BLaER1 (cell line): ENCODE data around the gene ABHD14A.

ENCODE experiments used
- H3K27ac ChIP-seq: shearing (Covaris generic); formaldehyde crosslinking; 2 replicates; pipeline ENCODE4 v1.8.1; 2022
- H3K27me3 ChIP-seq: shearing (Covaris generic); formaldehyde crosslinking; 2 replicates; pipeline ENCODE4 v1.8.1; 2022
- H3K36me3 ChIP-seq: shearing (Covaris generic); formaldehyde crosslinking; 2 replicates; pipeline ENCODE4 v1.8.1; 2022
- H3K4me1 ChIP-seq: shearing (Covaris generic); formaldehyde crosslinking; 2 replicates; pipeline ENCODE4 v1.8.1; 2022
- H3K4me2 ChIP-seq: shearing (Covaris generic); formaldehyde crosslinking; 2 replicates; pipeline ENCODE4 v1.8.1; 2022
- H3K4me3 ChIP-seq: shearing (Covaris generic); formaldehyde crosslinking; 2 replicates; pipeline ENCODE4 v1.8.1; 2022
- H3K9ac ChIP-seq: shearing (Covaris generic); formaldehyde crosslinking; 2 replicates; pipeline ENCODE4 v1.8.1; 2022
- H3K9me3 ChIP-seq: shearing (Covaris generic); formaldehyde crosslinking; 2 replicates; pipeline ENCODE4 v1.8.1; 2022
- H4K20me1 ChIP-seq: shearing (Covaris generic); formaldehyde crosslinking; 2 replicates; pipeline ENCODE4 v1.8.1; 2022
- Cebpa-rat ChIP-seq: shearing (Covaris generic); IDR thresholded peaks from 2 replicates; pipeline ENCODE4 v1.8.1; 2022

The ABHD14A gene

GRCh38 chr3:51962854-51963530 lies 11.9 kb upstream of the ABHD14A start:
- Histone ChIP-seq H3K27me3 (no peaks in the 10 kb centered on the region), H4K20me1 (peaks cover 48% of the 10 kb centered on the region), H3K27ac (no peak overlapping the region), H3K4me1 (peaks cover 50% of the 10 kb centered on the region), H3K4me3 (no peak overlapping the region), H3K9me3 (no peaks in the 10 kb centered on the region), H3K4me2 (no peak overlapping the region), H3K9ac (no peak overlapping the region), H3K36me3 (peaks cover 43% of the 10 kb centered on the region)
- no peak for TF ChIP-seq Cebpa-rat

- Histone ChIP-seq H3K9ac (no peak overlapping the region), H3K36me3 (peaks cover 33% of the 10 kb centered on the region), H3K27me3 (no peaks in the 10 kb centered on the region), H3K4me2 (peak overlapping the region; percentile 17; the same call in 1 of the 2 replicates), H4K20me1 (peaks cover 51% of the 10 kb centered on the region), H3K4me1 (peaks cover 59% of the 10 kb centered on the region), H3K4me3 (no peak overlapping the region), H3K27ac (no peak overlapping the region), H3K9me3 (no peaks in the 10 kb centered on the region)
- TF ChIP-seq Cebpa-rat, result no peak
Measured at GRCh38 chr3:51963951-51964451, 10.9 kb upstream of the ABHD14A start.

- TF ChIP-seq Cebpa-rat, result no peak
- no peaks in the 10 kb centered on the region for H3K9me3 ChIP-seq
- peaks cover 64% of the 10 kb centered on the region for H3K4me1 ChIP-seq
- no peaks in the 10 kb centered on the region for H3K27me3 ChIP-seq
- peaks cover 56% of the 10 kb centered on the region for H4K20me1 ChIP-seq
- no peak overlapping the region for H3K27ac ChIP-seq
- H3K4me2 ChIP-seq, result 0 out of 2 replicates have a peak overlapping the region, but pooled peaks have one; percentile 97
- peaks cover 32% of the 10 kb centered on the region for H3K36me3 ChIP-seq
- no peak overlapping the region for H3K4me3 ChIP-seq
- H3K9ac ChIP-seq, result no peak overlapping the region; the same call in 1 of the 2 replicates
Measured at GRCh38 chr3:51964521-51964920, 10.3 kb upstream of the ABHD14A start.

GRCh38 chr3:51966016-51966415 lies 8.8 kb upstream of the ABHD14A start:
- no peak for TF ChIP-seq Cebpa-rat
- Histone ChIP-seq H3K36me3 (peaks cover 21% of the 10 kb centered on the region; the same call in 1 of the 2 replicates), H4K20me1 (peaks cover 61% of the 10 kb centered on the region), H3K27ac (peak overlapping the region; percentile 90; the same call in 1 of the 2 replicates), H3K9me3 (no peaks in the 10 kb centered on the region), H3K9ac (peak overlapping the region; percentile 93), H3K27me3 (no peaks in the 10 kb centered on the region), H3K4me1 (peaks cover 79% of the 10 kb centered on the region), H3K4me2 (peak overlapping the region; percentile 97), H3K4me3 (peak overlapping the region; percentile 82)

- peak overlapping the region; percentile 97 for H3K4me2 ChIP-seq
- H3K4me3 ChIP-seq, result peak overlapping the region; percentile 82
- H3K9ac ChIP-seq, result peak overlapping the region; percentile 93
Measured at GRCh38 chr3:51966486-51966885, 8.4 kb upstream of the ABHD14A start.

GRCh38 chr3:51966922-51967383 lies 7.9 kb upstream of the ABHD14A start:
- peaks cover 84% of the 10 kb centered on the region for H3K4me1 ChIP-seq
- H4K20me1 ChIP-seq, result peaks cover 57% of the 10 kb centered on the region
- H3K9me3 ChIP-seq, result no peaks in the 10 kb centered on the region
- TF ChIP-seq Cebpa-rat, result no peak
- peak overlapping the region; percentile 97 for H3K4me2 ChIP-seq
- H3K27ac ChIP-seq, result peak overlapping the region; percentile 90
- peaks cover 16% of the 10 kb centered on the region; the same call in 1 of the 2 replicates for H3K36me3 ChIP-seq
- H3K9ac ChIP-seq, result peak overlapping the region; percentile 93
- H3K4me3 ChIP-seq, result peak overlapping the region; percentile 82
- H3K27me3 ChIP-seq, result no peaks in the 10 kb centered on the region

More at GRCh38 chr3:51966486-51966885, 8.4 kb upstream of the ABHD14A start:
- TF ChIP-seq Cebpa-rat, result no peak
- H3K27ac ChIP-seq, result peak overlapping the region; percentile 90
- H3K27me3 ChIP-seq, result no peaks in the 10 kb centered on the region
- no peaks in the 10 kb centered on the region for H3K9me3 ChIP-seq
- peaks cover 17% of the 10 kb centered on the region; the same call in 1 of the 2 replicates for H3K36me3 ChIP-seq
- peaks cover 84% of the 10 kb centered on the region for H3K4me1 ChIP-seq
- peaks cover 61% of the 10 kb centered on the region for H4K20me1 ChIP-seq

- peak within 1 kb of the TSS; percentile 93 for H3K9ac ChIP-seq
- peak within 1 kb of the TSS; percentile 97 for H3K4me2 ChIP-seq
- peaks cover 50% of the 10 kb centered on the region for H4K20me1 ChIP-seq
- no peaks in the 10 kb centered on the region for H3K9me3 ChIP-seq
- TF ChIP-seq Cebpa-rat, result no peak
- peak within 1 kb of the TSS; percentile 82 for H3K4me3 ChIP-seq
- no peaks in the 10 kb centered on the region for H3K27me3 ChIP-seq
- H3K36me3 ChIP-seq, result peaks cover 13% of the 10 kb centered on the region; the same call in 1 of the 2 replicates
- H3K4me1 ChIP-seq, result peaks cover 89% of the 10 kb centered on the region
- peak within 1 kb of the TSS; percentile 95 for H3K27ac ChIP-seq
Measured at GRCh38 chr3:51967384-51968169, 7.3 kb upstream of the ABHD14A start, which contains the start of gene PCBP4. Gene PCBP4, minus strand, starts transcription at chr3:51967454. Its CDS starts 6,214 bp downstream, at chr3:51961240.

- H3K4me2 ChIP-seq, result peak overlapping the region; percentile 94
- H3K36me3 ChIP-seq, result peaks cover 9% of the 10 kb centered on the region; the same call in 1 of the 2 replicates
- H3K9ac ChIP-seq, result peak overlapping the region; percentile 93
- peak overlapping the region; percentile 95 for H3K27ac ChIP-seq
- peaks cover 91% of the 10 kb centered on the region for H3K4me1 ChIP-seq
- H3K9me3 ChIP-seq, result no peaks in the 10 kb centered on the region
- H4K20me1 ChIP-seq, result peaks cover 43% of the 10 kb centered on the region; the same call in 1 of the 2 replicates
- no peaks in the 10 kb centered on the region for H3K27me3 ChIP-seq
- TF ChIP-seq Cebpa-rat, result peak; percentile 58; the same call in 1 of the 2 replicates
- peak overlapping the region; percentile 82 for H3K4me3 ChIP-seq
Measured at GRCh38 chr3:51968170-51968775, 6.6 kb upstream of the ABHD14A start.
